HS-27A (cell line): ENCODE measurements around the gene SUPT3H.
"Not testable (repeated sequence)": the region's sequence is repeated elsewhere in the genome, so short reads cannot be mapped to it uniquely, and the experiment has no call there.

Source experiments
- DNase-seq: peaks from one replicate; pipeline ENCODE4 v3.0.0-alpha.2; 2012; ENCODE audit warnings: low read depth, missing footprints

SUPT3H gene

DNA sequence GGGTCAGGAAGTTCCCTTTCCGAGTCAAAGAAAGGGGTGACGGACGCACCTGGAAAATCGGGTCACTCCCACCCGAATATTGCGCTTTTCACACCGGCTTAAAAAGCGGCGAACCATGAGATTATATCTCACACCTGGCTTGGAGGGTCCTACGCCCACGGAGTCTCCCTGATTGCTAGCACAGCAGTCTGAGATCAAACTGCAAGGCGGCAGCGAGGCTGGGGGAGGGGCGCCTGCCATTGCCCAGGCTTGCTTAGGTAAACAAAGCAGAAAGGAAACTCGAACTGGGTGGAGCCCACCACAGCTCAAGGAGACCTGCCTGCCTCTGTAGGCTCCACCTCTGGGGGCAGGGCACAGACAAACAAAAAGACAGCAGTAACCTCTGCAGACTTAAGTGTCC lies 315.1 kb downstream of the SUPT3H start:
- not testable (repeated sequence) for DNase-seq

GRCh38 chr6:45057711-45058110 lies 320.0 kb downstream of the SUPT3H start:
- DNase-seq: no peak

DNA sequence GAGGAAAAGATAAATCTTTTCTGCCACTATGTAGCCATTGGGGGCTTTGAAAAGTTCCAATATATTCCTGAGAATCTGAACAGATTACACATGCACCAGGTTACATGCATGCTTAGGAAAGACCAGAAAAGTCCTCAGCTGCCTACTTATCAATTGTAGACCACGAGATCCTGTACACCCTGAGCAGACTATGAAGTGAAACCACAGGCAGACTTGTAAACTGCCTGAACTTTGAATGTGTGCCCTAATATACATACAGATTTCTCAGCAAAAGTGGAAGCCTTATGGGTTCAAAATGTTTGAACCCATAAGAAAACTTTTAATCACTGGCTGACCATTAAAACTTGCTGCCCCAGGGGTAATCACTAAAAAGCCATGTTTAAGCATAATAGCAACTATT lies 323.1 kb downstream of the SUPT3H start:
- no peak for DNase-seq

- DNase-seq: no peak
Observed at GRCh38 chr6:45052325-45052724, 325.4 kb downstream of the SUPT3H start.

GRCh38 chr6:45049188-45049843 lies 328.4 kb downstream of the SUPT3H start:
- DNase-seq: no peak

DNA sequence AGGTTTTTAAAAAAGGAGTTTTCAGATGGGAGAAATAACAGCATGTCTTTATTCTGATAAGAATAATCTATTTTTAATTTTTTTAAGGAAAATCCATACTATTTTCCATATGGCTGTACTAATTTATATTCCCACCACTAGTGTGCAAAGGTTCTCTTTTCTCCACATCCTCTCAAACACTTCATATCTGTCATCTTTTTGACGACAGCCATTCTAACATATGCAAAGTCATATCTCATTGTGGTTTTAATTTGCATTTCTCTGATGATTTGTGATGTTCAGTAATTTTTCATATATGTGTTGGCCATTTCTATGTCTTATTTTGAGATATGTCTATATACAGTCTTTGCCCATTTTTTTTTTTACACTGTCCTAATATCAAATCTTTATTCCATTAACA lies 330.2 kb downstream of the SUPT3H start:
- DNase-seq: no peak

- DNase-seq: no peak
Observed at GRCh38 chr6:45045253-45045601, 332.5 kb downstream of the SUPT3H start.

- DNase-seq: peak; percentile 72
Observed at GRCh38 chr6:45044510-45045252, 333.1 kb downstream of the SUPT3H start.

DNA sequence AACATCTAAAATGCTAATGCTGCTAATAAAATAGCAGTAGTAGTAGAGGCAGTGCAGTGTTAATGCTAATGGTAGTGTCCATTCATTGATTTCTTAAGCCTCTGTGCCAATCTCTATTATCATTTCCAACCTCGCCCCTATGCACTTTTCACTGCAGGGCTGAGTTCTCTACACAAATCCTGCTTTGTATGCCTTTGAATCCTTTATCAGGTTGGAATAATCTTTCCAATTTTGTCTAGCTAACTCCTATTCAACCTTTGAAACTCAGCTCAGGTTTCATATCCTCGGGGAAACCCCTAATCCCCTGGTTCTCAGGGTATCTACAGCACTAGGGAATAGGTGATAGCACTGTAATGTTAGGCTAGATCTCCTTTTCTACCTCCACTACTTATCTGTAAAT lies 333.6 kb downstream of the SUPT3H start:
- no peak for DNase-seq

DNA sequence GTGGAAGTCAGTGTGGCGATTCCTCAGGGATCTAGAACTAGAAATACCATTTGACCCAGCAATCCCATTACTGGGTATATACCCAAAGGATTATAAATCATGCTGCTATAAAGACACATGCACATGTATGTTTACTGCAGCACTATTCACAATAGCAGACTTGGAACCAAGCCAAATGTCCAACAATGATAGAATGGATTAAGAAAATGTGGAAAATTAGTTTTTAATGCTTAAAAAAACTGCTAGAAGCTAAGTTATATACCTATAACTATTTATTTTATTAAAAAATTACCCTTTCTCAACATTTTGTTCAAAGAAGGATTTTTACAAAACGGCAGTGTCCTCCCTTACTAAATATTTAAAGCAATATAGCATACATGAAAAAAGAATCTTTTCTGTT lies 335.1 kb downstream of the SUPT3H start:
- not testable (repeated sequence) for DNase-seq

DNA sequence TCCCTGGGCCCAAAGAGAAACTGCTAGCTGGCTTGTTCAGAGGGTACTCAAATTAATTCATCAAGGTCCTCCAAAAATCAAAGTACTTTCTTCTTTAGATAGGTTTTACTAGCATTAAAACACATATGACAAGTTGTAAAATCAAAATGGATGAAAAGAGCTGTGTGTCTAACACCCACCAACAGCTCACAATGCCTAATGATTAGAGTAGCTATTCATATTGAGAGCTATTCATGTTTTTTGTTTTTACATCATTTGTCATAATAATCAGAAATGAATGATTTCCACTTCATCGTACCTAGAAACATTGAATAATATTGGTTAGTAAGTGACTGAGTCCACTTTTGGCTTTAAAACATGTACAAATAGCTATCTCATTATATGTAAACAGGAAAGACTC lies 339.5 kb downstream of the SUPT3H start:
- DNase-seq: no peak

GRCh38 chr6:45036103-45036502 lies 341.6 kb downstream of the SUPT3H start:
- no peak for DNase-seq

DNA sequence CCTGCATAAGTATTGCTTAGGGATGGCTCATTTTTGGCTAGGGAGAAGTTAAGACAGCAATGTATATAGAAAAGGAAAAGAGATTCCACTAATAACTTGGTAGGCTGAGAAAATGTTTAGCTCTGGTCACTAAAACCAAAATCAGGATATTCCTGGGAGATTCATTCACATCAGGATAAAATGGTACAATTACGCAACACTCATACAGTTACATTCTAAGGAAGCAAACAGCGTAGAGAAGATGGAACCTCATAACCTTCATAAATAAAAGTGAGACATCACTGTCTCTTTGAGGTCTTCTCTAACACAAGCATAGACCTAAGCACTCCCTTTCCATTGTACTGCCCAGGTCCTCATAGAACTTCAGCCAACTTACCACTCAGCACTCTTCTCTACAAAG lies 345.3 kb downstream of the SUPT3H start:
- no peak for DNase-seq

DNA sequence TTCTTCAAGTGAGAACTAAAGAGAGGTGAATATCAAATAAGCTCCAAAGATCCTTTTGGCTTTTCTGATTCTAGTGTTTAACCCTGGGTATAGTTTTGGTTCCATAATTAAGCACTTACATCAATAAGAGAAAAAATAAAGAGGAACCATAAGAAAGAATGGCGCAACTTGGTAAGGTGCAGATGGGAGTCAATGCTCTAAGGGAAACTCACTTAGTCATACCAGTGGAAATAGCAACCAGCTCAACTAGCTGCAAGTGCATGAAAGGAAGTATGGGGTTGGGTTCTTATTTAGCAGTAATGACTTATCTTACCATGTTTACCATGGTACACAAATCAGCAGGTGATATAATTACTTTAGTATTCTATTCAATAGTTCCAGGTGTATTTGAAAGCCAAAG lies 346.1 kb downstream of the SUPT3H start:
- DNase-seq: no peak

DNA sequence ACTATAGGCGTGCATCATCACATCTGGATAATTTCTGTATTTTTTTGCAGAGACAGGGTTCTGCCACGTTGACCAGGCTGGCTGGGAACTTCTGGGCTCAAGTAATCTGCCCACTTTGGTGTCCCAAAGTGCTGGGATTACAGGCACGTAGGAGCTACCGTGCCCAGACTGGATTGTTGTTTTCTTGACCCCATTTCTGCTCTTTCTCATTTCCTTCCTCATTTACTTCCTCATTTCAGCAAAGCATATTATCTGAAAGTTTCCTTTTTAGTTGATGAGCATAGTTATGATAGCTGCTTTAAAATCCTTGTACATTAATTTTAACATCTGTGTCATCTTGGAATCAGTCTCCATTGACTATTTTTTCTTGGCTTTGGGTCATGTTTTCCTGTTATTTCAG lies 350.6 kb downstream of the SUPT3H start:
- no peak for DNase-seq

GRCh38 chr6:45026003-45026516 lies 351.7 kb downstream of the SUPT3H start:
- no peak for DNase-seq

GRCh38 chr6:45024610-45025009 lies 353.1 kb downstream of the SUPT3H start:
- no peak for DNase-seq

DNA sequence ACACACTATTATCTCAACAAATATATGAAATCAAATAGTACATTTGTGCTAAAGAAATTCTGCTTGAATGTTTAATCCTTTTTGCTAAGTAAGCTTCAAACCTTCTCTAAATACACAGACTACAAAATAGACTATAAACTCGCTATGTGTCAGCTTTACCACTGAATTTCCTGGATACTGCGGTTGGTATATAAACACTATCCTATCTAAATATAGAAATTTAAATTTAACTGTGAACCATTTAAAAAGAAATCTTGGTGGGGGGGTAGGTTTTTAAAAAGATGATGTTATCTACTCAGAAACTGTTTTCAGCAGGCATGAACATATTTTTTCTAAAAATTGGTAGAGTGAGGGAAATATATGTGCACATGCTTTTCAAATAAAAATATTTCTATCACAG lies 356.1 kb downstream of the SUPT3H start:
- no peak for DNase-seq

DNA sequence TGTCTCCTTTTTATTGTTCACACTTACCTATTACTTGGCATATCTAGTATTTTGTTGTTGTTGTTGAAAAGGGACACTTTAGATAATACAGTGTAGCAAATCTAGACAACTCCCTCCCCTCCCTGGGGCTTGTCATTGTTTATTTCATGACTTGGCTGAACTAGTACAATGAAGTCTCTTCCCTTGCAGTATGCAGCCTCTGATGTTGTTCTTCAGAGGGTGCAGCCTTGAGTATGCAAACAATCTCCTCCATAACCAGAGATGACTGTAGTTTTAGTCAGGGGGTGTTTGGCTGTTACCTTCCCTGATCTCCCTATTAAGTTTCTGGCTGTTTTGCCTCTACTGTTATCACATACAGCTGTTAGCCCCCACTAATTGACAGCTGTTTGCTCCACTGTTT lies 365.0 kb downstream of the SUPT3H start:
- DNase-seq: no peak

GRCh38 chr6:45009576-45009975 lies 368.2 kb downstream of the SUPT3H start:
- DNase-seq: no peak

GRCh38 chr6:45006893-45007292 lies 370.8 kb downstream of the SUPT3H start:
- no peak for DNase-seq

GRCh38 chr6:45003961-45004360 lies 373.8 kb downstream of the SUPT3H start:
- DNase-seq: no peak

- DNase-seq: no peak
Observed at GRCh38 chr6:45003387-45003786, 374.3 kb downstream of the SUPT3H start.
